ENCODE data around the gene GBP4. TPM values are rescaled to one million over a fixed set of nuclear protein-coding genes. Genes with fewer than 3 reads are reported as not detected.

GBP4 gene
- total RNA-seq, 1 experiment from 2014 or later, result 0.05 TPM

- ATAC-seq (no peak), DNase-seq (ENCODE audit: low read depth, low spot score) (no peak)
- ChIA-PET RAD21 (ENCODE audit: low non-redundant PET in 1 of 2, low total read pairs in 2 of 2, uncharacterized antibody in 2 of 2, unreplicated experiment in 2 of 2) (no interaction called here), POLR2A (no interaction called here), CTCF (no interaction called here)
- TF ChIP-seq ELF1 (IDR thresholded peaks at IDR 0.05; ENCODE audit: borderline replicate concordance, low read depth) (no peak), POLR2A (IDR thresholded peaks at IDR 0.05; ENCODE audit: borderline replicate concordance, extremely low read depth, insufficient read depth, insufficient read length) (no peak), FOSL1 (IDR thresholded peaks at IDR 0.05; ENCODE audit: low read depth) (no peak), ZNF274 (IDR thresholded peaks at IDR 0.05; ENCODE audit: low read depth, low read length) (no peak), ZFX (IDR thresholded peaks at IDR 0.05) (no peak), JUND (IDR thresholded peaks at IDR 0.05) (no peak), TCF7L2 (IDR thresholded peaks at IDR 0.05; ENCODE audit: borderline replicate concordance, extremely low read depth, insufficient read depth, insufficient read length) (no peak), REST (IDR thresholded peaks at IDR 0.05; ENCODE audit: low read depth) (no peak)
- H3K9ac ChIP-seq (ENCODE audit: low read length), result no peak overlapping the region
- intact Hi-C loops (cut with micrococcal nuclease), result no loop called here
- H3K4me1 ChIP-seq (ENCODE audit: control insufficient read depth in 1 of 2, insufficient read depth in 2 of 2, low read length in 2 of 2), result no peaks in the 10 kb centered on the region
- H4K20me1 ChIP-seq (ENCODE audit: insufficient read depth), result no peaks in the 10 kb centered on the region
- H2AFZ ChIP-seq (ENCODE audit: low read depth, low read length, poor library complexity, severe bottlenecking), result no peak overlapping the region
- no peak overlapping the region for H3K4me2 ChIP-seq (ENCODE audit: low read length)
- H3K79me2 ChIP-seq (ENCODE audit: insufficient read depth, low read length), result no peaks in the 10 kb centered on the region
- no peaks in the 10 kb centered on the region for H3K9me2 ChIP-seq (ENCODE audit: insufficient read depth)
- H3K36me3 ChIP-seq (ENCODE audit: control insufficient read depth in 1 of 2, insufficient read depth in 2 of 2, low read length in 2 of 2), result no peaks in the 10 kb centered on the region
- no peak overlapping the region for H3K4me3 ChIP-seq (replicated peaks in 1 of 2; ENCODE audit: low read depth in 1 of 2, low read length in 2 of 2)
- H3K27ac ChIP-seq (ENCODE audit: low read depth, low read length), result no peak overlapping the region
- BruUV-seq (replicated peaks), result no TSS peak
- H3K9me3 ChIP-seq (ENCODE audit: control insufficient read depth in 1 of 2, insufficient read depth in 1 of 2, low read depth in 1 of 2, low read length in 2 of 2), result peaks cover 0 to 3% of the 10 kb centered on the region in 2 experiments; a peak in 1 of 4 replicates
- no peaks in the 10 kb centered on the region for H3K27me3 ChIP-seq (ENCODE audit: insufficient read depth, low read length)
Observed at GRCh38 chr1:89206373-89206772, 7.6 kb upstream of the GBP4 start.

Data from HCT116 (cell line).